ENCODE measurements around the gene OR13C9. TPM values are rescaled to one million over a fixed set of nuclear protein-coding genes. Genes with fewer than 3 reads are reported as not detected.

OR13C9 gene
- polyA plus RNA-seq, 1 experiment, result not detected

GRCh38 chr9:104572612-104573011 is 45.4 kb downstream of the OR13C9 start:
- no peaks in the 10 kb centered on the region for H3K27me3 ChIP-seq (ENCODE audit: control insufficient read depth, insufficient read depth, low read length)

GRCh38 chr9:104568868-104569267 is 49.1 kb downstream of the OR13C9 start, which contains the start of gene OR13C8:
Gene OR13C8, plus strand, starts transcription at chr9:104569168. Its CDS starts 0 bp downstream, at chr9:104569168.
- ChIA-PET POLR2A (no interaction called here), CTCF (no interaction called here)
- no peak for TF ChIP-seq CTCF (IDR thresholded peaks at IDR 0.05; ENCODE audit: insufficient read depth, low read depth, low read length)

More at GRCh38 chr9:104572612-104573011, 45.4 kb downstream of the OR13C9 start:
- no peak for DNase-seq (ENCODE audit: low read depth)
- POLR2A ChIA-PET, result no interaction called here
- no peak overlapping the region for H3K4me3 ChIP-seq (ENCODE audit: low read depth, low read length)
- no peak for TF ChIP-seq CTCF (IDR thresholded peaks at IDR 0.05; ENCODE audit: insufficient read depth, low read depth, low read length)
- CTCF ChIA-PET, result no interaction called here
- no peaks in the 10 kb centered on the region for H3K36me3 ChIP-seq (ENCODE audit: control insufficient read depth, insufficient read depth, low read length)

More at GRCh38 chr9:104568868-104569267, 49.1 kb downstream of the OR13C9 start, which contains the start of gene OR13C8:
- H3K27me3 ChIP-seq (ENCODE audit: control insufficient read depth, insufficient read depth, low read length), result no peaks in the 10 kb centered on the region
- H3K4me3 ChIP-seq (ENCODE audit: low read depth, low read length), result no peak within 1 kb of the TSS
- H3K36me3 ChIP-seq (ENCODE audit: control insufficient read depth, insufficient read depth, low read length), result no peaks in the 10 kb centered on the region
- DNase-seq (ENCODE audit: low read depth), result no peak

Other genes with a start within 250 kb of the OR13C9 start
- not detected in 2 replicates for gene OR13F1, start 113.9 kb downstream of the OR13C9 start, polyA plus RNA-seq (2011; rRNA removed)
- not detected in 2 replicates for gene OR13C4, start 91.0 kb downstream of the OR13C9 start, polyA plus RNA-seq (2011; rRNA removed)
- gene OR13C3, start 81.3 kb downstream of the OR13C9 start, polyA plus RNA-seq (2011; rRNA removed), result not detected in 2 replicates
- gene OR13C8, start 49.0 kb downstream of the OR13C9 start, polyA plus RNA-seq (2011; rRNA removed), result not detected in 2 replicates
- gene OR13C5, start 18.8 kb downstream of the OR13C9 start, polyA plus RNA-seq (2011; rRNA removed), result not detected in 2 replicates
- gene OR13C2, start 12.6 kb downstream of the OR13C9 start, polyA plus RNA-seq (2011; rRNA removed), result not detected in 2 replicates
- gene OR13D1, start 76.3 kb upstream of the OR13C9 start, polyA plus RNA-seq (2011; rRNA removed), result not detected in 2 replicates
- gene NIPSNAP3A, start 129.5 kb upstream of the OR13C9 start, polyA plus RNA-seq (2011; rRNA removed), result 40.6 and 62.8 TPM in 2 replicates
- gene NIPSNAP3B, start 145.9 kb upstream of the OR13C9 start, polyA plus RNA-seq (2011; rRNA removed), result 0.75 and 0.96 TPM in 2 replicates

Data from BJ (cell line).